Measurements from ENCODE around the gene CAMKK1.

The CAMKK1 gene

GRCh38 chr17:3926860-3927627, 34.2 kb upstream of the CAMKK1 start:
- H3K4me2 ChIP-seq (ENCODE audit: insufficient read depth, low read length) = no peak overlapping the region
- H3K9me3 ChIP-seq (ENCODE audit: insufficient read depth, low read length, severe bottlenecking) = no peaks in the 10 kb centered on the region
- no peak overlapping the region for H2AFZ ChIP-seq (ENCODE audit: low read depth, low read length)
- H3K9ac ChIP-seq (ENCODE audit: low read depth, low read length) = no peak overlapping the region
- peaks cover 41% of the 10 kb centered on the region for H4K20me1 ChIP-seq (ENCODE audit: insufficient read depth, low read length)
- H3K4me3 ChIP-seq (ENCODE audit: low read depth in 1 of 2, low read length in 2 of 2) = no peak overlapping the region
- no peaks in the 10 kb centered on the region for H3K79me2 ChIP-seq (ENCODE audit: insufficient read depth, low read length)
- no peak for ATAC-seq (ENCODE audit: insufficient read depth, low read depth)
- H3K27ac ChIP-seq (ENCODE audit: low read length) = no peak overlapping the region
- no peaks in the 10 kb centered on the region for H3K27me3 ChIP-seq (ENCODE audit: insufficient read depth, low read length, poor library complexity)
- H3K36me3 ChIP-seq (ENCODE audit: insufficient read depth, low read length) = peaks cover 82% of the 10 kb centered on the region
- no peak for DNase-seq
- TF ChIP-seq EZH2 (IDR thresholded peaks at IDR 0.05; ENCODE audit: borderline replicate concordance, low read depth, low read length, severe bottlenecking) (no peak), CTCF (IDR thresholded peaks at IDR 0.05; ENCODE audit: borderline replicate concordance, extremely low read depth, low read length, poor library complexity, severe bottlenecking) (no peak)
- H3K4me1 ChIP-seq (ENCODE audit: insufficient read depth, low read length) = no peaks in the 10 kb centered on the region

- Histone ChIP-seq H3K36me3 (ENCODE audit: insufficient read depth, low read length) (peaks cover 73% of the 10 kb centered on the region), H3K9ac (ENCODE audit: low read depth, low read length) (no peak overlapping the region), H3K4me1 (ENCODE audit: insufficient read depth, low read length) (no peaks in the 10 kb centered on the region)
Measured at GRCh38 chr17:3925684-3926485, 33.0 kb upstream of the CAMKK1 start.

GRCh38 chr17:3924512-3925350, 31.9 kb upstream of the CAMKK1 start:
- no peak for TF ChIP-seq EZH2 (IDR thresholded peaks at IDR 0.05; ENCODE audit: borderline replicate concordance, low read depth, low read length, severe bottlenecking)
- no peak for TF ChIP-seq CTCF (IDR thresholded peaks at IDR 0.05; ENCODE audit: borderline replicate concordance, extremely low read depth, low read length, poor library complexity, severe bottlenecking)
- Histone ChIP-seq H3K9me3 (ENCODE audit: insufficient read depth, low read length, severe bottlenecking) (no peaks in the 10 kb centered on the region), H3K27me3 (ENCODE audit: insufficient read depth, low read length, poor library complexity) (no peaks in the 10 kb centered on the region), H2AFZ (ENCODE audit: low read depth, low read length) (no peak overlapping the region), H3K4me3 (ENCODE audit: low read depth in 1 of 2, low read length in 2 of 2) (no peak overlapping the region), H3K36me3 (ENCODE audit: insufficient read depth, low read length) (peaks cover 61% of the 10 kb centered on the region), H4K20me1 (ENCODE audit: insufficient read depth, low read length) (peaks cover 39% of the 10 kb centered on the region), H3K9ac (ENCODE audit: low read depth, low read length) (no peak overlapping the region), H3K79me2 (ENCODE audit: insufficient read depth, low read length) (no peaks in the 10 kb centered on the region), H3K4me1 (ENCODE audit: insufficient read depth, low read length) (no peaks in the 10 kb centered on the region), H3K27ac (ENCODE audit: low read length) (no peak overlapping the region), H3K4me2 (ENCODE audit: insufficient read depth, low read length) (no peak overlapping the region)
- ATAC-seq (ENCODE audit: insufficient read depth, low read depth) = no peak
- no peak for DNase-seq

More at GRCh38 chr17:3925684-3926485, 33.0 kb upstream of the CAMKK1 start:
- TF ChIP-seq EZH2 (IDR thresholded peaks at IDR 0.05; ENCODE audit: borderline replicate concordance, low read depth, low read length, severe bottlenecking) (no peak), CTCF (IDR thresholded peaks at IDR 0.05; ENCODE audit: borderline replicate concordance, extremely low read depth, low read length, poor library complexity, severe bottlenecking) (no peak)
- ATAC-seq (ENCODE audit: insufficient read depth, low read depth) (no peak), DNase-seq (no peak)
- no peaks in the 10 kb centered on the region for H3K79me2 ChIP-seq (ENCODE audit: insufficient read depth, low read length)
- H3K27ac ChIP-seq (ENCODE audit: low read length) = no peak overlapping the region
- no peaks in the 10 kb centered on the region for H3K27me3 ChIP-seq (ENCODE audit: insufficient read depth, low read length, poor library complexity)
- no peak overlapping the region for H3K4me3 ChIP-seq (ENCODE audit: low read depth in 1 of 2, low read length in 2 of 2)
- H4K20me1 ChIP-seq (ENCODE audit: insufficient read depth, low read length) = peaks cover 41% of the 10 kb centered on the region
- no peak overlapping the region for H2AFZ ChIP-seq (ENCODE audit: low read depth, low read length)
- H3K9me3 ChIP-seq (ENCODE audit: insufficient read depth, low read length, severe bottlenecking) = no peaks in the 10 kb centered on the region
- no peak overlapping the region for H3K4me2 ChIP-seq (ENCODE audit: insufficient read depth, low read length)

All from DND-41 (cell line).